ENCODE results near the gene RPS3.

DNA sequence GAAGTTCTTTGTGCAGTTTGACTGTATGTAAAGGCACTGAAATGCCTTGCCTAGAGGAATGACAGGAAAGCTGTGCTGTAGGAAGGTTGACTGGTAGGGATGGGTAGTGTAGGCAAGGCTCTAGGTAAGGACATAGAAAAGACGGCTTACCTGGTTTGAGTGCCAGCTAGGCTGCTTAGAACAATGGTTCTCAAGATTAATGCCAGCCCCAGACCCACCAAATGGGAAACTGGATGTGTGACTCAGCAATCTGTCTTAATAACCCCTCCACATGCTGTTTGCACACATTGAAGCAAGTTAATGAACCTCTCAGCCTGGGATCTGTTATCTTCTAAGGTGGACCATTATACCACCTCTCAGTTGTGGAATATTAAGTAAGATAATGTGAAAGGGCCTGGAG, 3.7 kb downstream of the RPS3 start:
- no peak for TF ChIP-seq EZH2 (IDR thresholded peaks at IDR 0.05; ENCODE audit: borderline replicate concordance, low read length)
- TF ChIP-seq, protein P1, sequence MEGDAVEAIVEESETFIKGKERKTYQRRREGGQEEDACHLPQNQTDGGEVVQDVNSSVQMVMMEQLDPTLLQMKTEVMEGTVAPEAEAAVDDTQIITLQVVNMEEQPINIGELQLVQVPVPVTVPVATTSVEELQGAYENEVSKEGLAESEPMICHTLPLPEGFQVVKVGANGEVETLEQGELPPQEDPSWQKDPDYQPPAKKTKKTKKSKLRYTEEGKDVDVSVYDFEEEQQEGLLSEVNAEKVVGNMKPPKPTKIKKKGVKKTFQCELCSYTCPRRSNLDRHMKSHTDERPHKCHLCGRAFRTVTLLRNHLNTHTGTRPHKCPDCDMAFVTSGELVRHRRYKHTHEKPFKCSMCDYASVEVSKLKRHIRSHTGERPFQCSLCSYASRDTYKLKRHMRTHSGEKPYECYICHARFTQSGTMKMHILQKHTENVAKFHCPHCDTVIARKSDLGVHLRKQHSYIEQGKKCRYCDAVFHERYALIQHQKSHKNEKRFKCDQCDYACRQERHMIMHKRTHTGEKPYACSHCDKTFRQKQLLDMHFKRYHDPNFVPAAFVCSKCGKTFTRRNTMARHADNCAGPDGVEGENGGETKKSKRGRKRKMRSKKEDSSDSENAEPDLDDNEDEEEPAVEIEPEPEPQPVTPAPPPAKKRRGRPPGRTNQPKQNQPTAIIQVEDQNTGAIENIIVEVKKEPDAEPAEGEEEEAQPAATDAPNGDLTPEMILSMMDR (conservative IDR thresholded peaks at IDR 0.05 in 1 of 2, IDR thresholded peaks at IDR 0.05 in 1 of 2; ENCODE audit: extremely low read depth in 1 of 2, insufficient read depth in 1 of 2, low read depth in 1 of 2, low read length in 2 of 2), result no peak

Data from mammary epithelial cell (primary cell).